ENCODE measurements around the gene MBOAT1.

MBOAT1 gene

DNA sequence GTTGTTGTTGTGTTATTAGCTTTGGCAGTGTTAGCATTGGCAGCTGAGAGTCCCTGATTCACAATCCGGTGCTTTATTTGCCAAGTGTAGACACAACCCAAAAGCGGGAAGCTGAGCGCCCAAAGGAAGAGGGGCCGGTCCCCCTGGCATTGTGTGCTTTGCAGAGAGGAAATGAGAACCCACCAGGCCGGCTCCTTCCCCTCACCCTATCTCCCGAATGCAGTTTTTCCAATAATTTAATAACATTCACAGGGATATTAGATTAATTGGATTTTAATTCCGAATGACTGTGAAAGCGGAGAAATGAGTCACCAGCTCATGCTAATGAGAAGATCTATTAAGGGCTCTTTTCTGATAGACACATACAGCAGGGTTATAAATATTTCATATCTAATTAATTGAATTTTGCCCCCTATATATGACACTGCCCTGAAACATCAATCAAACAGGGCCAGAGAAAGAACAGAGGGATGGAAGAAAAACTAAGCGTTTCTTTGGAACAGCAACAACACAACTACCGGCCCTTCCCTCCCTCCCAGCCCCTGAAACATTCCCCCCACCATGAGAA lies 143.8 kb downstream of the MBOAT1 start:
- no peak for DNase-seq (ENCODE audit: low read depth)
- H3K4me3 ChIP-seq (ENCODE audit: low read depth, low read length) = no peak overlapping the region

DNA sequence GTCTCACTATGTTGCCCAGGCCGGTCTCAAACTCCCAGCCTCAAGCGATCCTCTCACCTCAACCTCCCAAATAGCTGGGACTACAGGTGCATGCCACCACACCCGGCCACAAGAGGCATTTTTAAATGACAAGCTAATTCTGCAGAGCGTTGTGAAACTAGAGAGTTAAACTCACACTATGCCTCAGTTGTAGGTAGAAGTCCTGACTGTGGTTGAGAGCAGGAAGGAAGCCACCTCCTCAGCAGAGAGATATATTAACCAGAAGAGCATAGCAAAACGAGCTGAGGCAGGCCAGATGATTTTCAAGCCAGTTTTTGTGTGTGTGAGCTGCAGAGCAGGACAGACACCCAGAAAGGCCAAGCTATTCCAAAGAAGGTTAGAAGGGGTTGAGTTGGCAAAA lies 150.3 kb downstream of the MBOAT1 start:
- DNase-seq (ENCODE audit: low read depth) = no peak
- no peak overlapping the region for H3K4me3 ChIP-seq (ENCODE audit: low read depth, low read length)

DNA sequence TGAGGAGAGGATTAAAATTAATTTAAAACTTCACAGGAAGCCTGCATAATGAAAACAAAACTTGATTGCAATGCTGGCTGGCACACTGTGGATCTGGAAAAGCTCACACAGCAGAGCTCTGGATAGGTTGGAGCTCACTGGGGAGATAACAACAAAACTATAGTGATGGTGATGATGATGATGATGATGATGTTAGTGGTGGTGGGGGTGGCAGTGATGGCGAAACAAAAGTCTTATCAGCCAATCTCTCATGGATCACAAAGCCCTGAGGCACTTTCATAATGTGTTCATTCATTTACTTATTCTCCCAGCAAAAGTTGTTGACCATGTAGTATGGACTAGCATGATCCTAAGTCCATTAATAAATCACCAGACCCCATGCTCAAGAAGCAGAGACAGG lies 152.0 kb downstream of the MBOAT1 start:
- no peak overlapping the region for H3K4me3 ChIP-seq (ENCODE audit: low read depth, low read length)
- DNase-seq (ENCODE audit: low read depth) = no peak

DNA sequence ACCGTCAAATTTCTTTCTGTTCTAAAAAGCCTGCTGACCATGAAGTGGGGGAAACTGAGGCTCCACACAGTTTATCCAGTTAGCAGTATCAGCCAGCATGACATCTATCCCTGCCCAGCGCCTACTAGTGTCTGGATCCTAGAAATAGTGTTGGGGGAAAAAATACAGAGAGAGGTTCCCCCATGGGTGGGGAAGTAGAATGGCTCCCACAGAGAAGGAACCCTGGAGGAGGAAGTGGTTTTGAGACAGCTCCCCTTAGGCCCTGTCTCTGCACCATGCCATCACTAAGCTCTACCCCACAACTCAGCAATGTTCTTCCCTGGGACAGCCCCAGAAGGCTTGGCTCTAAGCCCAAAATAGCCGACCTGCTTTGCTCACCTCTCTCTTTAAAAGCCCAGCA lies 153.4 kb downstream of the MBOAT1 start:
- DNase-seq (ENCODE audit: low read depth) = no peak
- H3K4me3 ChIP-seq (ENCODE audit: low read depth, low read length) = no peak overlapping the region

DNA sequence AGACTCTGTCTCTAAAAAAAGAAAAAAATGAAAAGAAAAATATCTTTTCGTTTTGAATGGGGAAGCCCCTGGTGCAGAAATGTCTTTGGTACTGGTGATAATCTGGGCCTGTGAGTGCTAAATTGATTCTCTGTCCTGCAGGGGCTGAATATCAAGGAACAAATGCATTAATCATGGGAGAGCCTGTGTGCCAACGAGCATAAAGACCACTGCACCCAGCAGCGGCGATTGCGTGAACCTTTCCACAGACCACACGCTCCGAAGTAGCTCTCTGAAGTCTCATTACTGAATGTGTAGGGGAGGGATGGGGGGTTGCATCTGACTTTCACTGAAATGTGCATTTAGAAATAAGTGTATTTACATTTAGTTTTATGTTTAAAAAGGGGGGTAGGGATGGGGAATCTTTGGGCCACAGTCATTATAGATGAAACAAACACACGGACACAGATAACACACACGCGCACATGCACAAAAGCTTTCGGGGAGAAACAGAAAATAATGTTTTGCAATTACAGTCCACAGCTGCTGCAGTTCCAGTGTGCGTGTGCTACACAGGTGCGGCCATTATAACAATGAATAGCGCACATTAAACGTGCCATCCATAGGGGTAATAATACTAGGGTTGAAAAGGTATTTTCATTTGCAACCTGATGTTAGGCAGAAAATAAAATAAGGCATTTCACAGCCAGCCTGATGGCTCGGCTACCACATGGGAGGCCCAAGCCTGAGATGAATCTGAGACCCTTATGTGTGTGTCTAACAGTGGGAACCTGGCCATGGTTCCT lies 154.0 kb downstream of the MBOAT1 start:
- no peak overlapping the region for H3K4me3 ChIP-seq (ENCODE audit: low read depth, low read length)
- DNase-seq (ENCODE audit: low read depth) = no peak

DNA sequence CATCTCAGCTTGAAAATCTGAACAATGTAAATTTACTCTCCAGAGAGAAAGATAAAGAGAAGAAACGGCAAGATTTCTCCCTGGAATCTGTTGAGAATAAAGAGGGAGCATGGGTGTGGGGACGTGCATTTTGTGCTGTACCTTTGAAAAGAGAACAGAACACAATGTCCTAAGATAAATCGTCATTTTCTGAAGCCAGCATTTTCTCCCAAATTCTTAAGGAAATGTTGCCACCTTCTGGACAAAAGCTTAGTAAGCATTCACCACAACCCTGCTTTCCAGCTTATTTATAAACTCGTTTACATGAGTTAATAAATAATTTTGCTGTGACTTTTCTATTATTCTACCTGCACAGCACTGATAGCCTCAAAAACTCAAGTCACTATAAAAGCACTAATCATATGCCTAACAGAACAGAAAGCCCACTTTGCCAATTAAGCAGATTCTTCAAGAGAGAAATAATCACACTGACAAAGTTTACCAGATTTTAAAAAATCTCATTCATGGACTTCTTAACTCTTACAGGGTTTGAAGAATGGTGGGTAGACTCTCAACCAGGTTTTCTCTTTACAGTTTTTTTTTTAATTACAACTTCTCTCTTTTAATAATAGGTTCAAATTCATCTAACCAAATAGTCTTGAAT lies 155.8 kb downstream of the MBOAT1 start:
- DNase-seq (ENCODE audit: low read depth) = peak; percentile 3
- no peak overlapping the region for H3K4me3 ChIP-seq (ENCODE audit: low read depth, low read length)

DNA sequence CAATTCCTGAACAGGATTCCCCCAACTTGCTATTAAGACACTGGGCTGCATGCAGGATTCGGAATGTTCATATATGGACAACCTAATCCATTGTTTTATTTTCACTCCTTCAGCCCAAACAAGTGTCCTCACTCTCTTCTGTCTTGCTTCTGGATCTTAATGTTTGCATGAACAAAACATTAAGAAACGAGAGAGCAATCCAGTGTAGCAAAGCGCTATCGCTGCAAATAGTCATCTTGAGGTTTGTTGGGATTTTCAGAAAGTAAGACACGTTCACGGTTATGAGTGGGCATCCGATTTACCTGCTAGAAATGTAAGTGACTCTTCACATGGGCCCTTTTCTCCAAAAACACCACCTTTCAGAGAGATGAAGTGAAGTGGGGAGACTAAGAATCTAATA lies 156.4 kb downstream of the MBOAT1 start:
- no peak overlapping the region for H3K4me3 ChIP-seq (ENCODE audit: low read depth, low read length)
- no peak for DNase-seq (ENCODE audit: low read depth)

Data from skeletal muscle cell (primary cell).